Thyroid gland (tissue), 4 donors: Measurements from ENCODE around the gene WNT5A.

Experiments
- CTCF ChIP-seq, 6 experiments: fragments of 200-600 bp in 3 of 6; fragments of 450-650 bp in 3 of 6; sonication (generic) in 3 of 6; IDR thresholded peaks; one replicate each; pipeline ENCODE4 v1.5.1; 2016 to 2019; ENCODE audit warnings: antibody characterized with exemption in 6 of 6, mild to moderate bottlenecking in 2 of 6, inconsistent platforms in 1 of 6, moderate library complexity in 1 of 6
- POLR2A ChIP-seq, 2 donors: fragments of 450-650 bp; IDR thresholded peaks; one replicate each; pipeline ENCODE4 v1.6.1; 2017; ENCODE audit warnings: antibody characterized with exemption in 2 of 2, mild to moderate bottlenecking in 2 of 2, moderate library complexity in 1 of 2

- no peak for TF ChIP-seq CTCF (IDR thresholded peaks at IDR 0.05)
- TF ChIP-seq POLR2A (IDR thresholded peaks at IDR 0.05): no peak
These were observed 45.6 kb downstream of the WNT5A start for GRCh38 chr3:55441499-55441898.
